Jurkat, Clone E6-1 (cell line): ENCODE results near the gene PNLIPRP2.

Experiments
- DNase-seq: peaks from one replicate; pipeline ENCODE4 v3.0.0-alpha.2; 2011; ENCODE audit warnings: low read depth, low spot score
- H3K4me3 ChIP-seq: 2 replicates; pipeline ENCODE4 v1.5.1; 2011; ENCODE audit warnings: mild to moderate bottlenecking, low read length, control low read depth, moderate library complexity

PNLIPRP2 gene

DNA sequence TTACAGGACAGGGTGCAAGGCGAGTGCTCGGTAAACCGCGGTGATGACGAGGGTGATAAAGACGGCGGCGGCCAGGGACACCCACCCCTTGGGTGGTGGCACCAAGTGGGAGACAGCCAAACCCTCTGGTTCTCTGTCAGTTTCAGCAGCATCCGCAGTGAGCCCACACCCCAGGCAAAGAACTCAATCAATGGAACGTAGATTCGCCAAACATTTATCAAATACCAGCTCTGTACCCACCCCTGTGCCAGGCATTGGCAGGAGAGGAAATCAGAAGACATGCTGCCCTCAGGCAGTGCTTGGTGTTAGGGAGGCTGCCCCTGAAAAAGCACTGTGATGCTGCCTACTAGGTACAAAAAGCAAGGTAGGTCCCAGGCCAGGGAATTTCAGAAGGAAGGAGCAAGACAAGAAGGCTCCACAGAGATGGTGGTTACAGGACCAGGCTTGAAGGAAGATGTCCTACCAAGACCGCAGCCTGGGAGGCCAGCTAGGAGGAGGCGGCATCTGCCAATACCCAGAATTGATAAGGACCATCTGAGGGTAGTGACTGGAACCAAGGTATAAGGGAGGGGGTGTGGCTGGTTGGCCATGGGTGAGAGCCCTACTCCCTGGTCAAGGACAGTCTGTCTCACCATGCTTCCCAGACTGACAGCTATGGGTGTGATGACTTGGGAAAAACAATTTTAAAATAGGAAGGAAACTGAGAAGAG is 10.2 kb upstream of the PNLIPRP2 start:
- H3K4me3 ChIP-seq = no peak overlapping the region
- DNase-seq = no peak

DNA sequence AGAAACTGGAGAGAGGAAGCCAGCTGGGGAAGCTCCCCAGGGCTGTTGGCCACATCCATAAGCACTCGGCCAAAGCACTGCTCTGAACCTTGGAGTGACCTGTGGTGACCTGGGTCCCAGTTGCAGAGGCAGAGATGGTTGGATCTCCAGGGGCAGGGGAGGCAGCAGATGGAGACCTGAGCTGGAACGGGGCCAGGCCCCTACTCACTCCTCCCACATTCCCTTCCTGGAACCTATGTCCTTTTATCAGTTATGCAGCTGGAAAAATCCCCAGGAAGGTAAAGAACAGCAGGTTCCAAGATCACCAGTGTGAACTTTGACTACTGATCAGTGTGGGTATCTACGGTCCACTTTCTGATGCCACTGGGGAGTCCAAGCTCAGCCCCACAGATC is 9.6 kb upstream of the PNLIPRP2 start:
- DNase-seq = no peak
- H3K4me3 ChIP-seq = no peak overlapping the region

DNA sequence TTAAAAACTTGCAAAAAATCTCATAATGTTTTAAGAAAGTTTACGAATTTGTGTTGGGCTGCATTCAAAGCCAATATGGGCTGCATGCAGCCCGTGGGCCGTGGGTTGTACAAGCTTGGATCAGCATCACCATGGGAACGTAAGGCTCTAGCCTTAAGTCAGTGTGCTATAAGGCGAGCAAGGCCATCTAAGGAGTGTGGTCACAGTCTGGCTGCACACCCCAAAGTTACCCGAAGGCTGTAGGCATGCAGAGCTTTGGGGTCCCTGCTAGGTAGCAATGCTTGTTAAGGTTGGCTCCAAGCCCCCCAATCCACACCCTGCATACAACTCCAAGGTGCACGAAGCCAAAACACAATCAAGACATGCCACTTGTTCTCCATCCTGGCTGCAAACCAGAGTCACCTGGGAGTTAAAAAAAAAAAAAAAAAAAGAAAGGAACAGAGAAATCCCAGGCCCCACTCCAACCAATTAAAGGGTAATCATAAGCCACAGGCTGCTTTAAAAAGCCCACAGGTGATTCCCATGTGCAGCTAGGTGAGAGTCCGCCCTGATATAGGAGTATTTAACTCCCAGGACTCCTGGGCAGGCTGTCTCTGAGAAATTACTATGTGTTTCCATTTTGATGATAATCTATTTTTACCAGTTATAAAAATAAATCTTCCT is 8.5 kb upstream of the PNLIPRP2 start:
- no peak overlapping the region for H3K4me3 ChIP-seq
- DNase-seq = no peak

DNA sequence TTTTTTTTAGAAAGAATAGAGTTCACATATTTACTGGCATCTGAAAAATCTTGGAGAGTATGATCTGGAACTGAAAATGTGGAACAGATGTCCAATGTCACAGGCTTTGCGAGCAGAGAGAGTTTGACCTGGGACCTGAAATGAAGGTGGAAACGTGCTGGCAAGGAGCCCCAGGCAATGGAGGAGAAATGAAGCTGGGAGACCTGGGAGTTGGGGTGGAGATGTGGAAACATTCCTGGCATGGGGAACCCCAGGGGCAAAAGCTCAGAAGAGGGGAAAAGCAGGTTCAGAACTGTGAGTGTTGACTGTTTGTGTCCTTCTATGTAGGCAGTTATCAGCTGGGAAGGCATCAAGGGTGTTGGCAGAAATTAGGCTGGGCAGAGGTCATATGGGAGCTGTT is 7.3 kb upstream of the PNLIPRP2 start:
- DNase-seq = no peak

DNA sequence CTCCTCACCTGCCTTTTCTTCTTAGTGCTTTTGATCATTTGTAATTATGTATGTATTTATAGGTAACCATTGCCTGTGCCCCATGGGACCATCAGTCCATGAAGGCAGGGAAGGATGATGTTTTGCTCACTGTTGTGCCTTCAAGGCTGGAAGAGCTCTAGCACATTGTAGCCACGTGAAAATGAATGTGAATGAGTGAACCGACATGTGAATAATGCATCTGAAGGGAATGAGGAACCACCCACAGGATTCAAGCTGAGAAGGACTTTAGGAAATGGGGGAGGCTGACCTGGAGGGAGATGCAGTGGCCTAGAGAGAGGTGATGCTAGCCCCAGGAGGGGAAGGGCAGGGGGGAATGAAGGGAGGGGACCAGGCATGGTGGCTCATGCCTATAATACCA is 6.0 kb upstream of the PNLIPRP2 start:
- no peak overlapping the region for H3K4me3 ChIP-seq
- DNase-seq = no peak

More for the DNA sequence above, 7.3 kb upstream of the PNLIPRP2 start:
- H3K4me3 ChIP-seq = no peak overlapping the region

DNA sequence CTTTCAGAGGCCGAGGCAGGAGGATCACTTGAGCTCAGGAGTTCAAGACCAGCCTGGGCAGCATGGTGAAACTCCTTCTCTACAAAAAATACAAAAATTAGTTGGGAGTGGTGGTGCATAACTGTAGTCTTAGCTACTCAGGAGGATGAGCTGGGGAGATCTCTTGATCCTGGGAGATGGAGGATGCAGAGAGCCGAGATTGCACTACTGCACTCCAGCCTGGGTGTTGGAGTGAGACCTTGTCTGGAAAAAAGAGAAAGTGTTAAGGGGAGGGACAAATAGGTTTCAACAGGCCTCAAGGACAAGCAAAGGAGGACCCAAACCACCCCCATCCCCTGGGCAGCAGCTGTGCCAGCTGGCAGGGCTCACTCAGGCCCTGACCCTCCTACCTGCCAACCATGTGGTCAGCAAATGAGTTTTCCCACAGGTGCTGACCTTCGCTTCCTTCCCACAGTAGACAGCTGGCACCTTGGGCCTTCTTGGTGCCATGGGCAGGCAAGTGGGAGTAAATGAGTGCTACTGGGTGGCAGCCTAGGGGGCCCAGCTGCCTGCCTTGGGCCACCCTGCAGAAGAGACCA is 5.5 kb upstream of the PNLIPRP2 start:
- no peak overlapping the region for H3K4me3 ChIP-seq
- no peak for DNase-seq

DNA sequence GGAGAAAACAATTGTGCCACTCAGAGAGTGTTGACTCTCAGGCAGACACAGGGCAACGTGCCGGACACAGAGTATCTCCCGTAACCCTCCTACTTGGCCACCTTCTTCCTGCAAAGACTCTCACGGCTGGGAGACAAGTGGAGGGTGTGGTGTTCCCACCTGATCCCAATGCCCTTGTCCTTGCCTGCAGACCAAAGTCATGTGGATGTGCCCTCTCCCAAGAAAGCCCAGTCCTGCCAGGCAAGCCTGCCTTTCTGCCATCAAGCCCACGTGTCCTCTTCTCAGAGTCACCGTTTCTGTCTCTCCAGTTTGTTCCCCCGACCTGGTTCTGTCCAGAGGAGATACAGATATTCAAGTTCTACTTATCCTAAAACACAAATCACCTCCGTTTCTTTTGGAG is 723 bp downstream of the PNLIPRP2 start:
- H3K4me3 ChIP-seq = no peak overlapping the region

DNA sequence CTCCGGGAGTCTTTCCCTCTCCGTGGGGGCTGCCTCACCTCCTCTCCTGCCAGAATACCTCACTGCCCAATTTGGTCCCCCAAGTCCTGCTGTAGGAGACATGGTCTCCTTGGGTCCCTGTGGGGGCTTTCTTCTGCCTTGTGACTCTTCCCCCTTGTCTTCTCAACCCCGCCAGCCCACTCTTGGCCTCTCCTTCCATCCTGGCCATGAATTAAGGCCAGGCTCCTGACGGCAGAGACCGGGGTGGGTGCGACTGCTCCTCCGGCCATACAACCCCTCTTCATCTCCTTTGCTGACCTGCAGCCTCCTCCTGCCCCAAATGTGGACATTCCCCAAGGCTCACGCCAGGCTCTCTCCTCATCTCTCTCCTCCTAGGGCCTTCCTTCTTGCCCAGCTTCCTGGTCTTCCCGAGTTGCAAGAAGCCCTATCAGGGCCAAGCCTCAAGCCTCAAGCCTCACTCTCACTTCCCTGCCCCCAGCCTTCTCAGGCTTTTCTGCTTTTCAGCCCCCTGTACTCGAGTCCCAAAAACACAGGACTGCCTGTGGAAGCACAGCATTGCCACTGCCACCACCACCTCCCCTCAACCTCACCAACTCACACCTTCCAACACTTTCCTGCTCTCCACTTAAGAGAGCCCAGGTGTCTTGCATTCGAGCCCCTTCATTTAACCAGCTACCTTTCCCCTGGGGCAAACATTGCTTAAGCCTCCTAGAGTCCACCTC is 1.3 kb downstream of the PNLIPRP2 start:
- no peak for DNase-seq
- no peak overlapping the region for H3K4me3 ChIP-seq

More for the DNA sequence above, 723 bp downstream of the PNLIPRP2 start:
- DNase-seq = no peak

DNA sequence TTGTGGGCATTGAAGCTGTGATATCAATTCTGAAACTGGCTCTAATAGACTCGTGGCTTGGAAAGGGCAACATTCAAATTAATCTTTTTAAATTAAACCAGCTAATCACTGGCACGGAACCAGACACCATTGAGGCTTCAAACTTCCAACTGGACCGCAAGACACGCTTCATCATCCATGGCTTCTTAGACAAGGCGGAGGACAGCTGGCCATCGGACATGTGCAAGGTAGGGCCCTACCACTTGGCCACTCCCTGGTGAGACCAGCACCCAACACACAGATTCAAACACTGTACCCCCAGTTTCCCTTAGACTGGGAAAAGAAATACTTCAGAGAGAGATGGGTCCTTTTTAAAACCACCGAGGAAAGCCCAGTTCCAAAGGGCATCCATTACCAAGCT is 5.1 kb downstream of the PNLIPRP2 start:
- no peak overlapping the region for H3K4me3 ChIP-seq
- no peak for DNase-seq

DNA sequence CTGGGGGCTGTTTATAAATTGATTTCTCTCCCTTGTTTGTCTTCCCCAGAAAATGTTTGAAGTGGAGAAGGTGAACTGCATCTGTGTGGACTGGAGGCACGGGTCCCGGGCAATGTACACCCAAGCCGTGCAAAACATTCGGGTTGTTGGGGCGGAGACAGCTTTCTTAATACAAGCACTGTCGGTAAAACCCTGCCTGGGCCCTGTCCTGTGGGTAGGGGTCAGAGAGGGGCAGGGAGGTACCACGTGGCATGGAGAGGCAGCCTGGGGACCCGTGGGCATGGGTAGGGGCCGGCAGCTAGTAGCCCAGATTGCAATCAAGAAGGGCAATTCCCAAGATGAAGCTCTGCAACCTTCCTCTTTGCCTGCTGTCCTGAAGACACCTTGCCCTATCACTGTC is 6.1 kb downstream of the PNLIPRP2 start:
- no peak overlapping the region for H3K4me3 ChIP-seq
- DNase-seq = no peak

DNA sequence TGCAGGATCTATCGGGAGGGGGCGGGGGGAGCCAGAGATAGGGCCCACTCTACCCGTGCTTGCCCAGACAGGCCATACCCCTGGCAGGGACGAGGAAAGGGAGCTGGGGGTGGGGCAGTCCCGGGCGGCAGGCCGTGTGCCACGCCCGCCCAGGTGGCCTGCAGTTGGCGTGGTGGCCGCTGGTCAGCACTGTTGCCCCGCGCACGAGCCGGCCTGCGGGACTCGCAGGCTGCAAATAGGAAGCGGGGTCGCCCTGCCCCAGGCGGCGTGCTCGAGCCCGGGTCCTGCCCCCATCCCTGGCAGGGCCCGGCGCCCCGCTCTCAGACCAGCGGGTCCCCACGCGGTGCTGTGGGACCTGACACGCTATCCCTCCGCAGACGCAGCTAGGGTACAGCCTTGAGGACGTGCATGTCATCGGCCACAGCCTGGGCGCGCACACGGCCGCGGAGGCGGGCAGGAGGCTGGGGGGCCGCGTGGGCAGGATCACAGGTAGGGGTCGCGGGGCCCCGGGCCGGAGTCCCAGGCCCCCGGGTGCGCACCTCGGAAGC is 6.7 kb downstream of the PNLIPRP2 start:
- H3K4me3 ChIP-seq = no peak overlapping the region
- no peak for DNase-seq

DNA sequence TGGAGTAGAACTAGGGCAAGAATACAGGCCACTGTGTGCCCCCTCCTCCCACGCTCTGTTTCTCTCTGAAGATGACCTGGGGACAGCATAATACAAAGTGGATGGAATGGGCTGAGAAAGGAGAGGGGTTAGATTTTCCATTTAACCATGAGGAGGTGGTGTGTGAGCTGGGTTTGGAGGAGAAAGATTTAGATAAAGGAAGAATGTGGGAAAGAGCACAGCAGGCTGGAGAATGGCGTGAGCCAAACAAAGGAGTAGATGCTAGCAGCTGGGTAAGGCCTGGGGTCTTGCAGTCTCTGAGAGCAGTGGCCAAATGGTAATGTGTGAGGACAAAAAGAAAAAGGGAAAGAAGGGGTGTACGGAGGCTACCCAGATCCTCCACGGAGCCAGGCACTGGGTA is 8.6 kb downstream of the PNLIPRP2 start:
- no peak overlapping the region for H3K4me3 ChIP-seq
- no peak for DNase-seq

DNA sequence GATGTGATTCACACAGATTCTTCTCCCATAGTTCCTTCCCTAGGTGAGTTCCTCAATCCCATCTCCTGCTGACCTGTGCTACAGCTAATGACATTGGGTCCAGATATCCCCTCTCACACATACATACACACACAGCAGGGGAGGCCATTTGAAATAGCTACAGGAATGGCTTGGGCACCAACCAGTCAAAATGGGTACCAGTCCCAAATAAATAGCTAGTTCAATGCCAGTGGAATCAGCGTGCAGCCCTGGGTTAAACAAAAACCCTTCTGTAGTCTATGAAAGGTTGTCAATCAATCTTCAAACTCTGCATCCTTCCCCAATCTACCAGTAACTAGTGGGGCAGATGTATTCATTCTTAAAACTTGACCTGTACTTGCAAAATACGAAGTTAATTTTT is 9.3 kb downstream of the PNLIPRP2 start:
- no peak overlapping the region for H3K4me3 ChIP-seq

DNA sequence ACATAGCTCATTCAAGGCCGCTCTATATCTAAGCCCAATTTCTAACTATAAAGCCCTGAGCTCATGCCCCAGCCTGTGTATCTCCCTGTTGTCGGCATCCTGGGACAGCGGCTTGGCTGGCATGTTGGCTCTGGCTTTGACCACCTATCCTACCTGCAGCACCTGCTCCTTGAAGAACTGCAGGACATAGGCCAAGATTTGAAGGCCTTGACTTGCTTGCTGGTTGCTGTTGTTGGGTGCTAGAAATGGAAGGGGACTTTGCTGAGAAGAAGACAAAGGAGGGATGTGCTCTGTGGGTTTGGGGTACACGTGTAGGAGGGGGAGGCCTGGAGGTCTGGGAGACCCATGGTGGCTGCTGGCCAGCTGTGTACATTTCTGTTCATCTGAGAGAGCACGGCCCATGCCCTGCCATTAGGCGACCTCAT is 11.1 kb downstream of the PNLIPRP2 start:
- DNase-seq = no peak
- H3K4me3 ChIP-seq = no peak overlapping the region

More for the DNA sequence above, 9.3 kb downstream of the PNLIPRP2 start:
- DNase-seq = no peak

DNA sequence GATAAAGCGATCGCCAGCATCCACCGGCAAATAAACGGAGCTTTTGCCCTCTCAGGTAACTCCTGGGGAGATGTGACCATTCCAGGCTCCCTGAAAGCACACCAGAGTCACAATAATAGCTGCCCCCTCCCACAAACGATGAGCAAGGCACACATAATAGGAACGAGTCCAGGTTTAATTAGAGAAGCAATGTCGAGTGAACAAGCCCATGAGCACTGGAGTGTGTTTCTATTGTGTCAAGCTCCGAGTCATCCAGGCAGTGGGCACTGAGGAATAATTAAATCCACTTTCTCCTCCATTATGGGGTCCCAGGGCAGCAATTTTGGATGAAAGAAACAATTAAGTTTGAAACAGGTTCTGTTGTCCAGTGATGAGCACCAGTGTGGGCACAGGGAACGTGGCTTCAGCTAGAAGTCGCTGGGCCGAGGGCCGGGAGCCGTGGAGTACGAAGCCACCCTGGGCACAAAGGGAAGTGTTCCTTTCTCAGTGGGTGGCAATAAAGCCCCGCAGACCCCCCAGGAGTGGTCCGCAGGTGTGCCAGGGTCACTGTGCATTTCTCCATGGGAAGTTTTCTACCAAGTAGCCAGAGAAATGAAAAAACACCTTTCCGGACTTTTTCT is 12.0 kb downstream of the PNLIPRP2 start:
- no peak for DNase-seq
- H3K4me3 ChIP-seq = no peak overlapping the region

DNA sequence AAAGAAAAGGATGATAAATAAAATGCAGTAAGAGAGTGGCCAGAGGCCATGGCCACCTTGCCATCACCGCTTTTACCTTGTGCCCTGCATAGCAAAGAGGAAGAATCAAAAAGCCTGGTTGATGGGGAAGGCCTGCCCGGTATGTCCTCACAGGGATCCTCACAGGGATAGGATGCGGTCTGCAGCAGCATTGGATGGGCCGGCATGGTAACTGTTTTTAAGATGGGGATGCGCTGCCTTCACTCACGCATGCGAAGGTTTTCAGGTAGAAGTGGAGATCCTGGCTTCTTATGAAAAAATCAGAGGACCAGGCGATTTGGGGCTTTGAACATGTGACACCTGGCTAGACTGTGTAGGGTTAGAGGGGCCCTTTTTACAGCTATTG is 12.5 kb downstream of the PNLIPRP2 start:
- DNase-seq = no peak
- no peak overlapping the region for H3K4me3 ChIP-seq

DNA sequence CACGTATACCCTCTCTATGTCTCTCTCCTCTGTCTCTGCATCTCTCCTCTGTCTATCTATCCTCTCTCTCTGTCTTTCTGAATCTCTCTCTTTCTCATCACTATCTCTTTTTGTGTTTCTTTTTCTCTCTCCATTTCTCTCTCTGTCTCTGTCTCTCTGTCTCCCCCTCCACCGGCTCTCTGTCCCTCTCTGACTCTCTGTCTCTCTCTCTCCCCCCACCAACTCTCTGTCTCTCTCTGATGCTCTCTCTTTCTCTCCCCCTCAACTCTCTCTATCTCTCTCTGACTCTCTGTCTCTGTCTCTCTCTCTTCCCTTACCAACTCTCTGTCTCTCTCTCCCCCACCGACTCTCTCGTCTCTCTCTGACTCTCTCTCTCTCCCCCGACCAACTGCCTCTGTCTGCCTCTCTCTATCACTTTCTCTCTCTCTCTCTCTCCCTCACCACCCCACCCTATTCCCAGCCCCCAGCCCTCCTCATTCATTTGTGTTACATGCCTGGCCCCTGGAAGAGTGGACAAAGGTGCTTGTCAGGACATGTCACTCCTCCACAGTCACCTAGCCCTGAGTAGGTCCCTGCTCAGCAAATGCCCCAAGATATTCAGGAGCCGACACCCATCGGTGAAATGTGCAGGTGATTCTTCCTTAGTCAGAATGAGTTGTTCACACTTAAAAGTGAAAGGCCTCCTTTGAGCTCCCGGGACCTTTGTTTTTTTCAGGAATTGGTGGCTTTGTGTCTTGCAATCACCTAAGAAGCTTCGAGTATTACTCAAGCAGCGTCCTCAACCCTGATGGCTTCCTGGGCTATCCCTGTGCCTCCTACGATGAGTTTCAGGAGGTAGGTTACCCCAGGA is 13.6 kb downstream of the PNLIPRP2 start:
- DNase-seq = no peak

DNA sequence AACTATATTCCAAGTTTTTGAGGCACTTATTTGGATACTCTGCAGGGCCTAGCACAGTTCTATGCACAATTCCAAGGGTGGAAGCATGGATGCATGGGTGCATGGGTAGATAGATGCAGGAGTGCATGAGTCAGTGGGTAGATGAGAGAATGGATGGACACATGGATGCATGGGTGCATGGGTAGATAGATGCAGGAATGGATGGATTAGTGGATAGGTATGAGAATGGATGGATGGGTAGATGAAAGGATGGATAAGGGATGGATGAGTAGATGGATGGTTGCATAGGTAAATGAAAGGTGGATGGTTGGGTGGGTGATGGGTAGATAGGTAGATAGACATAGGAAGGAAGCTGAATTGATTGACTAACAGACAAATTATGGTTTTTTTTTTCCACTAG is 15.6 kb downstream of the PNLIPRP2 start:
- DNase-seq = no peak
- no peak overlapping the region for H3K4me3 ChIP-seq

More for the DNA sequence above, 13.6 kb downstream of the PNLIPRP2 start:
- H3K4me3 ChIP-seq = no peak overlapping the region
